DND-41 (cell line): ENCODE measurements around the gene RITA1.

Source experiments
- CTCF ChIP-seq: IDR thresholded peaks from 2 replicates; pipeline ENCODE4 v1.5.1; 2012; ENCODE audit warnings: borderline replicate concordance, low read length, moderate library complexity, mild to moderate bottlenecking; ENCODE audit not compliant: poor library complexity, severe bottlenecking; ENCODE audit errors: extremely low read depth
- EZH2 ChIP-seq: IDR thresholded peaks from 3 replicates; pipeline ENCODE4 v1.6.1; 2012; ENCODE audit warnings: borderline replicate concordance, low read depth, mild to moderate bottlenecking, moderate library complexity, low read length, inconsistent platforms; ENCODE audit not compliant: severe bottlenecking

GRCh38 chr12:113136990-113137511 is 48.5 kb upstream of the RITA1 start:
- no peak for TF ChIP-seq CTCF
- TF ChIP-seq EZH2: no peak
